IPS-20b (cell line): ENCODE data around the gene CASP9.
A peak's percentile ranks its signal among the peaks of the same experiment; 100 is the strongest.

Source experiments
- H3K27ac ChIP-seq: one replicate; pipeline ENCODE4 v1.5.1; 2013; ENCODE audit warnings: low read length
- H3K27me3 ChIP-seq: 2 replicates; pipeline ENCODE4 v1.6.1; 2013; ENCODE audit warnings: mild to moderate bottlenecking, low read length, inconsistent platforms; ENCODE audit not compliant: insufficient read depth
- H3K36me3 ChIP-seq: 2 replicates; pipeline ENCODE4 v1.6.1; 2013; ENCODE audit warnings: low read depth, mild to moderate bottlenecking, inconsistent platforms, low read length, moderate library complexity; ENCODE audit not compliant: insufficient read depth
- H3K4me1 ChIP-seq: 2 replicates; pipeline ENCODE4 v1.6.1; 2013; ENCODE audit warnings: mild to moderate bottlenecking, control low read depth, inconsistent platforms, low read length, moderate library complexity; ENCODE audit not compliant: insufficient read depth
- H3K4me3 ChIP-seq: 2 replicates; pipeline ENCODE4 v1.5.1; 2013; ENCODE audit warnings: mild to moderate bottlenecking, low read length, inconsistent platforms
- H3K9ac ChIP-seq: 2 replicates; pipeline ENCODE4 v1.6.1; 2013; ENCODE audit warnings: low read depth, mild to moderate bottlenecking, inconsistent platforms, low read length, moderate library complexity
- H3K9me3 ChIP-seq: 2 replicates; pipeline ENCODE4 v1.6.1; 2013; ENCODE audit warnings: mild to moderate bottlenecking, low read depth, low read length, inconsistent platforms; ENCODE audit not compliant: insufficient read depth

Gene CASP9

GRCh38 chr1:15510611-15511405, 13.2 kb downstream of the CASP9 start:
- Histone ChIP-seq H3K36me3 (peaks cover 4% of the 10 kb centered on the region; the same call in 1 of the 2 replicates), H3K4me3 (no peak overlapping the region), H3K4me1 (peaks cover 19% of the 10 kb centered on the region; the same call in 1 of the 2 replicates)

GRCh38 chr1:15509586-15509985, 14.4 kb downstream of the CASP9 start:
- Histone ChIP-seq H3K4me1 (peaks cover 19% of the 10 kb centered on the region; the same call in 1 of the 2 replicates), H3K9ac (peak overlapping the region; percentile 54; the same call in 1 of the 2 replicates), H3K27ac (no peak overlapping the region), H3K4me3 (no peak overlapping the region), H3K9me3 (no peaks in the 10 kb centered on the region), H3K27me3 (no peaks in the 10 kb centered on the region), H3K36me3 (peaks cover 12% of the 10 kb centered on the region; the same call in 1 of the 2 replicates)

More at GRCh38 chr1:15510611-15511405, 13.2 kb downstream of the CASP9 start:
- Histone ChIP-seq H3K9me3 (no peaks in the 10 kb centered on the region), H3K9ac (no peak overlapping the region), H3K27me3 (no peaks in the 10 kb centered on the region), H3K27ac (no peak overlapping the region)

DNA sequence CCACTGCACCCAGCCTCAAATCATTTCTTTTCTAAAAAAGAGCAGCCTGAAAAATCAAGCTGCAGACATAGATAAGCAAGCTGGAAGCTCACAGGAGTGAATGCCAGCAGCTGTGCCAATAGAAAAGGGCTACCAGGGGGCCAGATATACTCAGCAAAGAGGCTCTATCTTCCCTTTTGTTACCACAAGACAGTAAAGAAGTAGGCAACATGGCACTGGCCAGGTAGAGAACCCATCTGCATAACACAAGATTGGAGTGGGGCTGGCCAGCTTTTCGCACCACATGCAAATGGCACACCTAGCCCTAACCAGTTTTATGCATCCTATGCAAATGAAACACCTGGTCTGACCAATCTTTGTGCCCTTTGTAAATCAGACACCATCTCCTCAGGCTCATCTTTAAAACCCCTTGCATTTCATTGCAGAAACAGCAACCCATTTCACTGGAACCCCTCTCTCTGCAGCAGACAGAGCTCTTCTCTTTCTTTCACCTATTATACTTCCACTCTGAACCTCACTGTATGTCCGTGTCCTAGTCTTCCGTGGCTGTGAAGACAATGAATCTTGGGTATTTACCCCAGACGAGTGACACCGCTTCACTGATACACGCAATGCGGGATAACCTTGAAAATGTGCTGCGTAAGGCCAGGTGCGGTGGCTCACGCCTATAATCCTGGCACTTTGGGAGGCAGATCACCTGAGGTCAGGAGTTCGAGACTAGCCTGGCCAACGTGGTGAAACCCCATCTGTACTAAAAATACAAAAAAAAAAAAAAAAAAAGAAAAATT, 15.1 kb downstream of the CASP9 start:
- Histone ChIP-seq H3K4me1 (peaks cover 19% of the 10 kb centered on the region; the same call in 1 of the 2 replicates), H3K9me3 (no peaks in the 10 kb centered on the region), H3K27ac (peak overlapping the region; percentile 44), H3K36me3 (peaks cover 8% of the 10 kb centered on the region; the same call in 1 of the 2 replicates), H3K9ac (peak overlapping the region; percentile 54; the same call in 1 of the 2 replicates), H3K27me3 (no peaks in the 10 kb centered on the region), H3K4me3 (no peak overlapping the region; the same call in 1 of the 2 replicates)

DNA sequence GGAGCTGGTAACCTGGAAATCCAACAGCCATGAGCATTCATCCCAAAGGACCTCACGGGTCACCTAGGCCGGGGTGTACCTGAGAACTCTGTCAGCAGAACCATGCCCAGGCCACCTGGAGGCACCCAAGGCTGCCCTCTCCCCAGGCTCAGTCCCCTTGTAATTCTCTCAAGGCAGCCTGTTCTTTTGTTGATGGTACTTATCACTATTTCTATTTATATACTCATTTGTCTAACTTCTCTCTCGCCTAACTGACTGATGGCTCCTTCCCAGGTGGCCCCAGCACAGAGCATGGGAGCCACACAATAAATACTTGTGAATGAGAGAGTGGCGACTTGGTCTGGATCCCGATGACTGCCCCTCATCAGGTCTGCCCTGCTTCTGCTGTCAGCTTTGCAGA, 16.7 kb downstream of the CASP9 start:
- Histone ChIP-seq H3K4me3 (no peak overlapping the region), H3K27me3 (no peaks in the 10 kb centered on the region), H3K27ac (no peak overlapping the region), H3K4me1 (peaks cover 19% of the 10 kb centered on the region; the same call in 1 of the 2 replicates), H3K9ac (peak overlapping the region; percentile 14; the same call in 1 of the 2 replicates), H3K9me3 (no peaks in the 10 kb centered on the region), H3K36me3 (peaks cover 14% of the 10 kb centered on the region; the same call in 1 of the 2 replicates)

DNA sequence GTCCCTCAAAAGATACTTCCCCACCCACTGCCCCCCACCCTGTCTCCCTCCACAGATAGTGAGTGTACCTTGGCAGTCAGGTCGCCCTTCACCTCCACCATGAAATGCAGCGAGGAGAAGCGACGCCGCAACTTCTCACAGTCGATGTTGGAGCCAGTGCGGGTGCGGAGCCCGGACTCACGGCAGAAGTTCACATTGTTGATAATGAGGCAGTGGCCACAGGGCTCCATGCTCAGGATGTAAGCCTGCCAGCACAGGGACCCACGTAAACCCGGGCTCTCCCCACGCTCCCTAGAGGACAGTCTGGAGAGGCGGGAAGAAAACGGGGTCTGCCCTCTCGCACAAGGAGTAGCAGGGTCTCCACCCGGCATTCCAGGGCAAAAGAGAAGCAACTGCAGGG, 17.2 kb downstream of the CASP9 start:
- no peak overlapping the region; the same call in 1 of the 2 replicates for H3K9ac ChIP-seq
- H3K36me3 ChIP-seq, result peaks cover 14% of the 10 kb centered on the region; the same call in 1 of the 2 replicates
- no peaks in the 10 kb centered on the region for H3K27me3 ChIP-seq
- no peak overlapping the region for H3K27ac ChIP-seq
- peaks cover 19% of the 10 kb centered on the region; the same call in 1 of the 2 replicates for H3K4me1 ChIP-seq
- H3K9me3 ChIP-seq, result no peaks in the 10 kb centered on the region
- H3K4me3 ChIP-seq, result no peak overlapping the region

GRCh38 chr1:15504436-15504835, 19.6 kb downstream of the CASP9 start:
- H3K36me3 ChIP-seq, result peaks cover 14% of the 10 kb centered on the region; the same call in 1 of the 2 replicates
- H3K9me3 ChIP-seq, result no peaks in the 10 kb centered on the region
- no peak overlapping the region for H3K9ac ChIP-seq
- no peaks in the 10 kb centered on the region for H3K27me3 ChIP-seq
- H3K27ac ChIP-seq, result no peak overlapping the region
- no peak overlapping the region for H3K4me3 ChIP-seq
- H3K4me1 ChIP-seq, result peaks cover 16% of the 10 kb centered on the region; the same call in 1 of the 2 replicates

DNA sequence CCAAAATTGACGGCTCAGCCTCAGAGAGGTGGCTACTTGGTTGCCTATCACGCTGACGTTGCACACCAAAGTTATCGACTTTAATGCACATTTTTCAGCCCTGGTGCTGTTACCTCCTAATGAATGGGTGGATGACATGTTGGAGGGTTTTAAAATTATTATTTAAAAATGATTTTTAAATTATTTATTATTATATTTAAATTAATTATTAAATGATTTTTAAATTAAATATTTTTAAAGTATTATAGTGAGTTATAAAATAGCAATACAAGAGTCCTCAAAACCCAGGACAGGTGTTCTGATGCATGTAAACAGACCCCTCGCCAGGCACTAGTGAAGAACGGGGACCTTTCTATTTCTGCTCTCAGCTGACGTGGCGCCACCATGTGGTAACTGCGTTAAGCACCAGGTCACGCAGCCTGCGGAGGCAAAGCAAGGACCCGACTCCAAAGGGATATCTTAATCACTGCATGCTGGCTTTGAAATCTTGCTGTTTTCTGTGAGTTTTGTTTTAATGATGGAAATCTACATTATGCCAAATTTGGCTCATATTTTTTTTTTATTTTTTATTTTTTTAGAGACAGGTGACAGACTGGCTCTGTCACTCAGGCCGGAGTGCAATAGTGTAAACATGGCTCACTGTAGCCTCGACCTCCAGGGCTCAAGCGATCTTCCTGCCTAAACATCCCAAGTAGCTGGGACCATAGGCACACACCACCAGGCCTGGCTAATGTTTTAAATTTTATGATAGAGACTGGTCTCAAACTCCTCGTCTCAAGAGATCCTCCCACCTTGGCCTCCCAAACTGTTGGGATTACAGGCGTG, 22.6 kb downstream of the CASP9 start:
- Histone ChIP-seq H3K27ac (no peak overlapping the region), H3K9ac (no peak overlapping the region), H3K36me3 (peaks cover 14% of the 10 kb centered on the region; the same call in 1 of the 2 replicates)

GRCh38 chr1:15500184-15501178, 23.5 kb downstream of the CASP9 start:
- H3K27me3 ChIP-seq, result no peaks in the 10 kb centered on the region
- no peak overlapping the region for H3K4me3 ChIP-seq
- H3K36me3 ChIP-seq, result peaks cover 11% of the 10 kb centered on the region; the same call in 1 of the 2 replicates
- no peak overlapping the region for H3K9ac ChIP-seq
- H3K4me1 ChIP-seq, result peaks cover 8% of the 10 kb centered on the region; the same call in 1 of the 2 replicates
- no peaks in the 10 kb centered on the region for H3K9me3 ChIP-seq
- H3K27ac ChIP-seq, result no peak overlapping the region

More for the DNA sequence above, 22.6 kb downstream of the CASP9 start:
- Histone ChIP-seq H3K4me1 (no peaks in the 10 kb centered on the region), H3K27me3 (no peaks in the 10 kb centered on the region), H3K4me3 (no peak overlapping the region), H3K9me3 (no peaks in the 10 kb centered on the region)

DNA sequence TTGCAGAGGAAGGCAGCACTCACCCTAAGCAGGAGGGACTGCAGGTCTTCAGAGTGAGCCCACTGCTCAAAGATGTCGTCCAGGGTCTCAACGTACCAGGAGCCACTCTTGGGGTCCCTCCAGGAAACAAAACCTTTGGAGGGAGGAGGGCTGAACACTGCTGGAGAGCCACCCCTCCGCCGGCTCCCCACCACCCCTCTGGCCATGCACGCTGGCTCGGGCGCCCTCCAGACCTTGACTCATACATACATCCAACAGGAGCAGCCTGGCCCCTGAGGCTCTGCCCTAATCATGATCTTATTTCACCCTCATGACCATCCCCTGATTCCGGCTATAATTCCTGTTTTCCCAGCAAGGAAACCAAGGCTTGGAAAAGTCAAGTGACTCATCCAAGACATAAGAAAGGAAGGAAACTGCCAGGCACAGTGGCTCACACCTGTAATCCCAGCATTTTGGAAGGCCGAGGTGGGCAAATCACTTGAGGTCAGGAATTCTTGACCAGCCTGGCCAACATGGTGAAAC, 30.1 kb downstream of the CASP9 start:
- Histone ChIP-seq H3K9me3 (no peaks in the 10 kb centered on the region), H3K4me3 (no peak overlapping the region), H3K4me1 (peaks cover 9% of the 10 kb centered on the region; the same call in 1 of the 2 replicates), H3K36me3 (peaks cover 8% of the 10 kb centered on the region; the same call in 1 of the 2 replicates), H3K9ac (no peak overlapping the region), H3K27ac (no peak overlapping the region), H3K27me3 (no peaks in the 10 kb centered on the region)

DNA sequence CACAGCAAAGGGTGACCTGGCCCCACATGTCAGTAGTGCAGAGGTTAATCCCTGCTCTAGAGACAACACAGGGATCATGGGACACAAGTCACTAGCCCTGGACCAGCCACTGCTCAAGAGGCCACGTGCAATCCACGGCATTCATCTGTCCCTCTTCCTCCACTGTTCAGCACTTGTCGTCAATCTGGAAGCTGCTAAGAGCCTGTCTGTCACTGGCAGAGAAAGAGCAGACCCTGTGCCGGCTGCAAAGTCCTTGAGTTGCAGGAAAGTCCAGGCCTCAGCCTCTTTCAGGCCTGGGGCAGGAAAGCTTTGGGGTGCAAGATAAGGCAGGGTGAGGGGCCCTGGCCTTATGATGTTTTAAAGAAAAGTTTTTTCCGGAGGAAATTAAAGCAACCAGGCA, 31.4 kb downstream of the CASP9 start:
- Histone ChIP-seq H3K9me3 (no peaks in the 10 kb centered on the region), H3K9ac (no peak overlapping the region), H3K4me3 (no peak overlapping the region), H3K27ac (no peak overlapping the region), H3K4me1 (peaks cover 9% of the 10 kb centered on the region; the same call in 1 of the 2 replicates), H3K27me3 (no peaks in the 10 kb centered on the region), H3K36me3 (peaks cover 8% of the 10 kb centered on the region; the same call in 1 of the 2 replicates)
